Cardiac muscle cell (in vitro differentiated cells and primary cell): Measurements from ENCODE around the gene HOXB2. TPM values are rescaled to one million over a fixed set of nuclear protein-coding genes. Genes with fewer than 3 reads are reported as not detected.

Experiments used
- DNase-seq, 2 donors: peaks; one replicate each; pipeline versions ENCODE4 v3.0.0 to v3.0.0-alpha.2; 2010 to 2017; ENCODE audit warnings: low read depth in 1 of 2, low spot score in 1 of 2
- H3K27ac ChIP-seq: fragments of 200-600 bp; sonication (generic); 2 replicates; pipeline ENCODE4 v1.5.1; 2016
- H3K27me3 ChIP-seq: fragments of 200-600 bp; sonication (generic); 2 replicates; pipeline ENCODE4 v1.6.0; 2016; ENCODE audit warnings: control low read depth
- H3K36me3 ChIP-seq: fragments of 200-600 bp; sonication (generic); 2 replicates; pipeline ENCODE4 v1.5.1; 2016; ENCODE audit warnings: control low read depth
- H3K4me1 ChIP-seq: fragments of 200-600 bp; sonication (generic); 2 replicates; pipeline ENCODE4 v1.8.1; 2017; ENCODE audit warnings: low read depth, mild to moderate bottlenecking, mixed run types
- H3K4me3 ChIP-seq: fragments of 200-600 bp; sonication (generic); 2 replicates; pipeline ENCODE4 v1.5.1; 2016; ENCODE audit warnings: mild to moderate bottlenecking
- H3K9me3 ChIP-seq: fragments of 200-600 bp; sonication (generic); 2 replicates; pipeline ENCODE4 v1.5.1; 2017; ENCODE audit warnings: low read depth, mild to moderate bottlenecking, control low read depth
- polyA plus RNA-seq: library from polyadenylated mRNA; unstranded; fragments of >200 nt; fragmentation: Nextera tagmentation; extraction: Ambion mirVana; gene quantifications from 2 replicates; pipeline ENCODE4 v1.2.1, GENCODE V29; 2016
- total RNA-seq: library from RNA; depleted of rRNA; stranded (reverse); fragments of >200 nt; gene quantifications from 2 replicates; pipeline ENCODE4 v1.2.3, GENCODE V29; 2016
- TF ChIP-seq, protein P1 (sequence below): IDR thresholded peaks from 2 replicates; pipeline ENCODE4 v1.5.1; 2012; ENCODE audit warnings: low read depth, mild to moderate bottlenecking, low read length

HOXB2 gene
- total and polyA plus RNA-seq, 2 experiments from 2014 or later, result 107 to 111 TPM

DNA sequence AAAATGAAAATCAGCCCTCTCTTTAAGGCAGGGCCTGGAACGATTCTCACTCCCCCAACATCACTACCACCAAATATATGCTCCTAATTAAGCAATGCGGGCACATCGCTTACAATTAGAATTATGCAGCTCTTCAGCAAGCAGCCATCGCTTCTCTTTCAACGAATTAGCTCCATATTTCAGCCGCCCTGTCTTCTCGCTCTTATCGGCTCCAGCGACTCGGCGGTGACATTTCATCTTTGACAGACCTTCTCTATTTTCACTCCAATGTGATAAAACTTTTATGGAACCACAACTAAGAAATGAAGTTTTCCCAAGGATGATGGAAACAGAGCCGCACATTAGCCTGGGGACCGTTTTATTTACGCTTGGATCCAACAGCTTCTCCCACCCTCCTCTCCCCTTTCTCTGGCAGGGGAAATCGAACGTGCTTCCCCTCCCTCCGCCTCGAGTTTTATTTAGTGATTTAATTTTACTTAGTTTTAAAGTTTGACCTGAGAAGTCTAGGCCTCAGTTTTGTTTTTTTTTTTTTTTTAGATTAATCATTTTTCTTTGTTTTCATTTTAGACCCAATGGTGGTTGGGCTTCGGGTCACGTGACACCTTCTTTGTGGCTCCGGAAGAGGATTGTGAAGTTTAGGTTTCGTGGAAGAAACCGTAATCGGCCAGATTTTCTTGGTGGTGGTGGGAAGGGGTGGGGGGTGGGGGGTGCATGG lies 3.1 kb upstream of the HOXB2 start:
- peak in 1 of 2 donors; percentile 70 for DNase-seq
- peak overlapping the region; percentile 98 for H3K27ac ChIP-seq

DNA sequence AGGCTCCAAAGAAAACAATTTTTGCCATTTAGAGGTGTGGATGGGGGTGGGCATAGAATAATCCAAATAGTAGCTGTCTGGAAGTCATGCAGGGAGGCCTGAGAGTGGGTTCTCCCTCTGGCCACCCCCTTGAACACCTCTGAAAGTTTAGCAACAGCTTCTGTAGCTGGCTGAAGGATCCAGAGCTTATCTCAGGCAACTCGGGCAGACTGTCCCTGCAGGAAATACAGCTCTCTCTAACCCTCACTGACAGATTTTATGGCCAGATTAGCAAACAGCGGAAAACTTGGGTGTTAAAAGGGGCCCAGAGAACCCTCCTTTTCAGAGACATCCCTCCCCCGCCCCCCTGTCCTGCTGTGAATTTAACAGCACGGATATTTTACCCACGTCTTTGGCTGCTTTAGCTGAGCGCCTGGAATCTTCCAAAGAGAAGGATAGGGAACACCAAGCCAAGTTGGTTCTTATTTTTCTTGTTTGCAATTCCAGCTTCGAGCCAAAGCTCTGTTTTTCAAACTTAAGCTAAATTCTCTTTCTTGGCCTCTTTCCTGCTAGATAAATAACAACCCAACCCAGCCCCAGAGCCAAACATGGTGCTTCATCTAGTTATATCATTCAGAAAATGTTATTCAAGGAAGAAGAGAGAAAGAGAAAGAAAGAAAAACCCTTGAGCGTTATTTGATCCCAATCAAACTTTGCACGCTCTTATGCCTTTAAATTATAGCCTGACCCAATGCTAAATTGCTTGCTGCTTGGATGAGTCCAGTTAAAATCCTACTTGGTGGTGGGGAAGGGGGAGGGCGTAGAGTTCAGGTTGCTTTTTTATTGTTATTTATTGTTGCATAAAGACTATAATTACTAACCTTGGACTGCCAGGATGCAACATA lies 2.3 kb upstream of the HOXB2 start:
- Histone ChIP-seq H3K36me3 (peaks cover 7% of the 10 kb centered on the region), H3K27ac (peak overlapping the region; percentile 98), H3K9me3 (no peaks in the 10 kb centered on the region), H3K27me3 (peaks cover 23% of the 10 kb centered on the region), H3K4me3 (peak overlapping the region; percentile 90), H3K4me1 (peaks cover 55% of the 10 kb centered on the region)
- TF ChIP-seq, protein P1, sequence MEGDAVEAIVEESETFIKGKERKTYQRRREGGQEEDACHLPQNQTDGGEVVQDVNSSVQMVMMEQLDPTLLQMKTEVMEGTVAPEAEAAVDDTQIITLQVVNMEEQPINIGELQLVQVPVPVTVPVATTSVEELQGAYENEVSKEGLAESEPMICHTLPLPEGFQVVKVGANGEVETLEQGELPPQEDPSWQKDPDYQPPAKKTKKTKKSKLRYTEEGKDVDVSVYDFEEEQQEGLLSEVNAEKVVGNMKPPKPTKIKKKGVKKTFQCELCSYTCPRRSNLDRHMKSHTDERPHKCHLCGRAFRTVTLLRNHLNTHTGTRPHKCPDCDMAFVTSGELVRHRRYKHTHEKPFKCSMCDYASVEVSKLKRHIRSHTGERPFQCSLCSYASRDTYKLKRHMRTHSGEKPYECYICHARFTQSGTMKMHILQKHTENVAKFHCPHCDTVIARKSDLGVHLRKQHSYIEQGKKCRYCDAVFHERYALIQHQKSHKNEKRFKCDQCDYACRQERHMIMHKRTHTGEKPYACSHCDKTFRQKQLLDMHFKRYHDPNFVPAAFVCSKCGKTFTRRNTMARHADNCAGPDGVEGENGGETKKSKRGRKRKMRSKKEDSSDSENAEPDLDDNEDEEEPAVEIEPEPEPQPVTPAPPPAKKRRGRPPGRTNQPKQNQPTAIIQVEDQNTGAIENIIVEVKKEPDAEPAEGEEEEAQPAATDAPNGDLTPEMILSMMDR, result no peak
- peak in 1 of 2 donors; percentile 46 for DNase-seq

More for the DNA sequence above, 3.1 kb upstream of the HOXB2 start:
- Histone ChIP-seq H3K4me1 (peaks cover 63% of the 10 kb centered on the region), H3K9me3 (no peaks in the 10 kb centered on the region), H3K36me3 (peaks cover 3% of the 10 kb centered on the region), H3K27me3 (peaks cover 30% of the 10 kb centered on the region), H3K4me3 (peak overlapping the region; percentile 90)
- TF ChIP-seq, protein P1, result no peak

DNA sequence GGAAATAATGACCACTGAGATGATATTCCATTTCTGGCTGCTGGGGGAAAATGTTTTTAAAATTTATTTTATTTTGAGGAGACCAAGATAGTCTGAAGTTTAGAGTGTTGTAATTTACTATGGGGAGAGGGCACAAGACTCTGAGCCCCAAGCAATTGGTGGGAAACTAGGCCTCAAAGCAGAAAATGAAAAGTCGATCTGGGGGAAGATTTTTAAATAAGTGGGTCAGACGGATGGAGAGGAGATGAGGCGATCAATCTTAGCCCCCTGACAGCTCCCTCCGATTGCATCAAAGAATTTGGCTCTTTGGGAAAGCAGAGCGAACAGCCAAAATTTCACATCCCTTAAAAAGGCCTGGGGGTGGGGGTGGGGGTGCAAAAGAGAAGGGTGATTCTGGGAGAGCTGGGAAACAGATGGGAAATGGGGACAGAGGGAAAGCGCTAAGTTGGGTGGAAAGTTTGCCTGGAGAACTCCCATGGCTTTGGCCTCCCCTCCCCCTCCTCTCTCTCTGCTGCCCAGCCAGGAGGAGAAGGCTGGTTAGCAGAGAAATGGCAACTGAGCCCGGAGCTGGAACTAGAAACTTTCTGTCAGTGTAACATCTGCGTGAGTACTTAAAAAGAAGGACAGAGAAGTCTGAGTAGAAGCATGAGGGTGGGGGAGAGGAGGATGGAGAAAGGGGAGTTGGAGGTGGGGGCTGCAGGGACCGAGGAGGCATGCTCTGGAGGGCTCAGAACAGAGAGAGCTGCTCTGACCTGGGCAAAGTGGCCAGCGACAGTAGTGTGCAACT lies 1.4 kb upstream of the HOXB2 start:
- peaks cover 49% of the 10 kb centered on the region for H3K4me1 ChIP-seq
- DNase-seq, result peak; percentile 56 to 86
- H3K4me3 ChIP-seq, result peak overlapping the region; percentile 90
- H3K36me3 ChIP-seq, result peaks cover 7% of the 10 kb centered on the region
- TF ChIP-seq, protein P1, result no peak
- peaks cover 14% of the 10 kb centered on the region for H3K27me3 ChIP-seq
- H3K27ac ChIP-seq, result peak overlapping the region; percentile 98
- no peaks in the 10 kb centered on the region for H3K9me3 ChIP-seq

DNA sequence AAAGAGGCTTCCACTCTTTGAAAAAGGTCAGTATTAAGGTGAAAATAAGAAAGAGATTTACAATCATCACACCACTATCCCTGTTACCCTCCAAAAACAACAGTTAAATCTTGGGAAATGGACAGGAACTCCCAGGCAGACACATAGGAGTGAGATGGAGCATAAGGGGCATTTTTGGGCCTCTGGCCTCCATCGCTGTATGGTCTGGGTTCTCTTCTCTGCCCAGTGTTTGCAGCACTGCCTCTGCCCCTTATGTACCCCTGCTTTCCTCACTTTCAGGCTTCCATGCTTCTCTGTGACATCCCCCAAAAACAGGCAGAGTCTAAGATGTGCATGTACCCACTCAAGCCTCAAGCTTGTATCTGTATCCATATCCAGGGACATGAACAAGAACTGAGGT lies 630 bp upstream of the HOXB2 start:
- H3K4me3 ChIP-seq, result peak overlapping the region; percentile 90

More for the DNA sequence above, 630 bp upstream of the HOXB2 start:
- peak overlapping the region; percentile 98 for H3K27ac ChIP-seq
- H3K36me3 ChIP-seq, result peaks cover 7% of the 10 kb centered on the region
- DNase-seq, result no peak
- TF ChIP-seq, protein P1, result no peak
- peaks cover 53% of the 10 kb centered on the region for H3K4me1 ChIP-seq
- H3K9me3 ChIP-seq, result no peaks in the 10 kb centered on the region
- H3K27me3 ChIP-seq, result peaks cover 8% of the 10 kb centered on the region
